Transverse colon (tissue), 4 donors: Measurements from ENCODE around the gene ASB10. TPM values are rescaled to one million over a fixed set of nuclear protein-coding genes. Genes with fewer than 3 reads are reported as not detected.

Source experiments
- DNase-seq: peaks from one replicate; pipeline ENCODE4 v3.0.0-alpha.2; 2019
- H3K27ac ChIP-seq, 4 donors: fragments of 200-600 bp; sonication (generic); 2 replicates each; pipeline ENCODE4 v1.5.1; 2016 to 2018; ENCODE audit warnings: inconsistent platforms in 4 of 4
- H3K27me3 ChIP-seq: fragments of 200-600 bp; sonication (generic); 2 replicates; pipeline ENCODE4 v1.5.1; 2017; ENCODE audit warnings: inconsistent platforms
- H3K36me3 ChIP-seq, 4 donors: fragments of 200-600 bp; sonication (generic); 2 replicates each; pipeline ENCODE4 v1.5.1; 2017 to 2019; ENCODE audit warnings: inconsistent platforms in 4 of 4
- H3K4me1 ChIP-seq, 4 donors: fragments of 200-600 bp; sonication (generic); 2 replicates each; pipeline ENCODE4 v1.5.1; 2017 to 2020; ENCODE audit warnings: inconsistent platforms in 4 of 4
- H3K4me3 ChIP-seq, 4 donors: fragments of 200-600 bp; sonication (generic); 1 replicate in 1 of 4; 2 replicates in 3 of 4; pipeline versions ENCODE4 v1.5.1 to v1.6.1; 2017 to 2019; ENCODE audit warnings: inconsistent platforms in 4 of 4
- H3K9me3 ChIP-seq, 2 donors: fragments of 200-600 bp; sonication (generic); 2 replicates each; pipeline ENCODE4 v1.5.1; 2017 to 2019; ENCODE audit warnings: inconsistent platforms in 2 of 2
- EP300 ChIP-seq: sonication (generic); formaldehyde crosslinking; IDR thresholded peaks from one replicate; pipeline ENCODE4 v1.6.1; 2017; ENCODE audit warnings: antibody characterized with exemption, low read depth
- POLR2A ChIP-seq: fragments of 450-650 bp; IDR thresholded peaks from one replicate; pipeline ENCODE4 v1.6.1; 2016; ENCODE audit warnings: antibody characterized with exemption, mild to moderate bottlenecking, moderate library complexity
- POLR2AphosphoS5 ChIP-seq, 3 donors: sonication (generic); formaldehyde crosslinking; IDR thresholded peaks; one replicate each; pipeline ENCODE4 v1.6.1; 2016; ENCODE audit warnings: antibody characterized with exemption in 3 of 3
- WGBS, 2 donors: methylation state at CpG; one replicate each; pipeline ENCODE4 v1.1.5; 2018; ENCODE audit warnings: low coverage in 1 of 2; 5-methylcytosine and 5-hydroxymethylcytosine counted together
- in situ Hi-C, 4 donors: fragments of 200-750 bp; cut with MboI; loops; one replicate each; pipeline versions ENCODE4 v1.15.0 to v1.15.1; 2017; ENCODE audit warnings: low sequenced_read_pairs in 3 of 4, low pct_ligation_motif_present in 1 of 4, low pct_unique_long_range_greater_than_20kb in 1 of 4
- intact Hi-C: fragments of 100-400 bp; cut with DNase I; formaldehyde crosslinking; loops from one replicate; pipeline ENCODE4 v1.15.1; 2023; ENCODE audit warnings: low total_unique reads
- total RNA-seq, 4 donors: library from RNA; depleted of rRNA; stranded (reverse); fragments of >200 nt; gene quantifications; one replicate each; pipeline ENCODE4 v1.1.0, GENCODE V29; 2016
- TF ChIP-seq, protein P1 (sequence below), 5 experiments: fragments of 200-600 bp in 3 of 5; fragments of 450-650 bp in 2 of 5; sonication (generic) in 3 of 5; IDR thresholded peaks; 1 replicate in 2 of 5; 2 replicates in 3 of 5; pipeline ENCODE4 v1.5.1; 2016 to 2017; ENCODE audit warnings: antibody characterized with exemption in 5 of 5, inconsistent platforms in 3 of 5, mild to moderate bottlenecking in 2 of 5, moderate library complexity in 1 of 5

ASB10 gene
- total RNA-seq, 4 donors from 2014 or later = not detected

DNA sequence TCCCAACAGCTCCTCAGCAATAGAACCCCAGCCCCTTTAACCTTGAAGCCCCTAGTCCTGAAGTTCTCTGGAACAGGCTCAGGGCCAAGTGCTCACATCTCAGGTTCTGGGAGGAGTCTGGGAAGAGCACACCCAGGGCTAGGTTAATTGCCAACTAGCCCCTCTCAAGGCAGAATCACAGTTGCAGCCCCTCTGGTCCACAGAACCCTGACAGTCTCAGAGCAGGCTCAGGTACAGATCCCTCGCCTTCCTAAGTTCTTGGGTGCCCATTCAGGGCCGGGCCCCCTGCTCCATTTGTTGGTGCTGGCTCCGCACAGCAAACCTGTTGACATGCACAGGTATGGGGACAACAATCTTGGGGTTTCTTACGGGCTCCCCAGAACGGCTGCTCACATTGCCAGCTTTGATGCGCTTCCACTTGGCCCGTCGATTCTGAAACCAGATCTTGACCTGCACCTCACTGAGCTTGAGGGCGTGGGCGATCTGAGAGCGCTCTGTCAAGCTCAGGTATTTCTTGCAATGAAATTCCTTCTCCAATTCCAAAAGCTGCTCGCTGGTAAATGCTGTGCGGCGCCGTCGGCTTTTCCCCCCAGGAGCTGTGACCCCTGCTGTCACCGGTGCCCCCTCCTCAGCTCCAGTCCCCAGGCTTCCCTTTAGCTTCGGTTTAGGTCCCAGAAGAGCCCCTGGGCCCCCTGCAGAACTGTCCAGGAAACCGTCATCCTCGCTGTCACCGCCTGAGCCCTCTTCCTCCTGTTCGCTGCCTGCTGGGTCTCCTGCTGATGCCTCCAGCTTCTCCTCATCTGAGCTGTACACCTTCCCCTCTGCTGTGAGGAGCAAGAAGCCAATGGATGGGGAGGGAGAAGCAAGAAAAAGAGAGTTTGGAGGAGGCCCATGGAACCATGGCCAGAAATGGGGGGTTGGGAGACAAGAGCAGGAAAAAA lies 38.5 kb downstream of the ASB10 start:
- no peak overlapping the region for H3K4me3 ChIP-seq
- no peaks in the 10 kb centered on the region for H3K9me3 ChIP-seq
- peaks cover 0 to 8% (median 0%) of the 10 kb centered on the region in 4 donors for H3K4me1 ChIP-seq
- intact Hi-C loops = no loop called here
- 75% methylated on average over 22 of the region's 22 CpGs; no CpG with 5 or more reads in 1 of the 2 donors for WGBS, 2 donors
- peaks cover 0 to 13% (median 0%) of the 10 kb centered on the region in 4 donors for H3K36me3 ChIP-seq
- peaks cover 42% of the 10 kb centered on the region for H3K27me3 ChIP-seq
- in situ Hi-C loops = no loop called here
- H3K27ac ChIP-seq = no peak overlapping the region
- no peak for TF ChIP-seq POLR2AphosphoS5 (IDR thresholded peaks at IDR 0.05)
- TF ChIP-seq, protein P1, sequence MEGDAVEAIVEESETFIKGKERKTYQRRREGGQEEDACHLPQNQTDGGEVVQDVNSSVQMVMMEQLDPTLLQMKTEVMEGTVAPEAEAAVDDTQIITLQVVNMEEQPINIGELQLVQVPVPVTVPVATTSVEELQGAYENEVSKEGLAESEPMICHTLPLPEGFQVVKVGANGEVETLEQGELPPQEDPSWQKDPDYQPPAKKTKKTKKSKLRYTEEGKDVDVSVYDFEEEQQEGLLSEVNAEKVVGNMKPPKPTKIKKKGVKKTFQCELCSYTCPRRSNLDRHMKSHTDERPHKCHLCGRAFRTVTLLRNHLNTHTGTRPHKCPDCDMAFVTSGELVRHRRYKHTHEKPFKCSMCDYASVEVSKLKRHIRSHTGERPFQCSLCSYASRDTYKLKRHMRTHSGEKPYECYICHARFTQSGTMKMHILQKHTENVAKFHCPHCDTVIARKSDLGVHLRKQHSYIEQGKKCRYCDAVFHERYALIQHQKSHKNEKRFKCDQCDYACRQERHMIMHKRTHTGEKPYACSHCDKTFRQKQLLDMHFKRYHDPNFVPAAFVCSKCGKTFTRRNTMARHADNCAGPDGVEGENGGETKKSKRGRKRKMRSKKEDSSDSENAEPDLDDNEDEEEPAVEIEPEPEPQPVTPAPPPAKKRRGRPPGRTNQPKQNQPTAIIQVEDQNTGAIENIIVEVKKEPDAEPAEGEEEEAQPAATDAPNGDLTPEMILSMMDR (IDR thresholded peaks at IDR 0.05) = no peak
- TF ChIP-seq POLR2A = no peak
- no peak for TF ChIP-seq EP300
- peak; percentile 3 for DNase-seq

DNA sequence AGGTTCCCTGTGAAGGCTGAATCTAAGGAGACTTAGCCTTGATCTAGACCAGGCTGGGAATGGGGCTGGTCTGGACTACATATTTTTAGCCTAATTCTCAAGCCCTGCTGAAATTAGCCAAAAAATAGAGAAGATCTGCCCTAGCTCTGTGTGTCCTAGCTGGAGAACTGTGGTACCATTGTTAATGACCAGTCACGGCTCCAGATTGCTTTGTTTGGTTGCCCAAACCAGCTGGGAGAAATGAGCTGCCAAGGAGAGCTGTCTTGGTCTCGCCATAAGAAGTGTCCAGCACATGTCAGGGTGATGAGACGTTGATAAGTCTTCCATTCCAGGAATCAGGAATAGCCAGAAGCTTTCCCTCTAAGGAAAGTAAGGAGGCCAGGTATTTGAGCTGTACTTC lies 40.3 kb downstream of the ASB10 start:
- Histone ChIP-seq H3K9me3 (no peaks in the 10 kb centered on the region), H3K27me3 (peaks cover 24% of the 10 kb centered on the region), H3K4me3 (no peak overlapping the region), H3K36me3 (peaks cover 0 to 13% (median 0%) of the 10 kb centered on the region in 4 donors), H3K27ac (no peak overlapping the region), H3K4me1 (peaks cover 0 to 8% (median 0%) of the 10 kb centered on the region in 4 donors)
- WGBS, 2 donors = 70 to 72% methylated on average over 2 to 3 of the region's 3 CpGs
- intact Hi-C loops (no loop called here), in situ Hi-C loops (no loop called here)
- DNase-seq = no peak
- no peak for TF ChIP-seq POLR2A
- TF ChIP-seq, protein P1 (IDR thresholded peaks at IDR 0.05) = no peak
- TF ChIP-seq POLR2AphosphoS5 (IDR thresholded peaks at IDR 0.05) = no peak

DNA sequence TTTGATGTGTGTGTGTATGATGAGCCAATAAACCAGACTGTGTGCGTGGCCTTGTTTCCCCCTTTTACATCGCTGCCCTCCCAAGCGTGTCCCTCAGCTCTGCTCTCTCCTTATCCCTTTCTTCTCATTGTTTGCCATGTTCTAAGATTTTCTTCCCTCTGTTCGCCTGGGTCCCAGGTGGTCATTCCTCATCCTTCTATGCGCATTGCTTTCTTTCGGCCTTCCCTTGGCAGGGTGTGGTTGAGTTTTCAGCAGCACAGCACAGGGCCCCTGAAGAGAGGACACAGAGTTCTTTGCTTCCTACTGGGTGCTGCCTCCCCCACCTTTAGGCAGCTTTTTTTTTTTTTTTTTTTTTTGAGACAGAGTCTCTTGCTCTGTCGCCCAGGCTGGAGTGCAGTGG lies 42.7 kb downstream of the ASB10 start:
- TF ChIP-seq, protein P1 (IDR thresholded peaks at IDR 0.05) = no peak
- TF ChIP-seq EP300 (no peak), POLR2A (no peak), POLR2AphosphoS5 (IDR thresholded peaks at IDR 0.05) (no peak)
- peaks cover 9% of the 10 kb centered on the region for H3K27me3 ChIP-seq
- peaks cover 0 to 13% (median 0%) of the 10 kb centered on the region in 4 donors for H3K36me3 ChIP-seq
- no peaks in the 10 kb centered on the region for H3K4me1 ChIP-seq
- 94 to 96% methylated on average over 6 to 7 of the region's 7 CpGs for WGBS, 2 donors
- DNase-seq = peak; percentile 3
- H3K9me3 ChIP-seq = no peaks in the 10 kb centered on the region
- intact Hi-C loops = no loop called here
- no peak overlapping the region for H3K4me3 ChIP-seq
- no peak overlapping the region for H3K27ac ChIP-seq
- in situ Hi-C loops = no loop called here

DNA sequence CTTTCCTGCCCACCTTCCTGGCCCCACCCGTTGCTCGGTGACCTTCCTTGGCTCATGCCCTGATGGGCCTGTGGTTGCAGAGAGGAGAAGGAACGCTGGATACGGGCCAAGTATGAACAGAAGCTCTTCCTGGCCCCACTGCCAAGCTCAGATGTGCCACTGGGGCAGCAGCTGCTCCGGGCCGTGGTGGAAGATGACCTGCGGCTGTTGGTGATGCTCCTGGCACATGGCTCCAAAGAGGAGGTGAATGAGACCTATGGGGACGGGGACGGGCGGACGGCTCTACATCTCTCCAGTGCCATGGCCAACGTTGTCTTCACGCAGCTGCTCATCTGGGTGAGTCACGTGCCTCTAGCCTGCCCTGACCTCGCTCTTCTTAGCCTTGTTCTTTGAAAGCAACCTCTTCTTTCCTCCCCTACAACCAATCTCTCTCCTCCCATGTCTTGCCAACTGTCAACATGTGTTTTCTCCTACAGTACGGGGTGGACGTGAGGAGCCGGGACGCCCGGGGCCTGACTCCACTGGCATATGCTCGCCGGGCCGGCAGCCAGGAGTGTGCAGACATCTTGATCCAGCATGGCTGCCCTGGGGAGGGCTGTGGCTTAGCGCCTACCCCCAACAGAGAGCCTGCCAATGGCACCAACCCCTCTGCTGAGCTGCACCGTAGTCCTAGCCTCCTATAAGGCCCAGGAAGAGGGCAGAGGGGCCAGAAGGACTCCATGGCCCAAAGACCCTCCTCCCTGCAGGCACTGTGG lies 43.6 kb downstream of the ASB10 start:
- Histone ChIP-seq H3K4me3 (no peak overlapping the region), H3K4me1 (no peaks in the 10 kb centered on the region), H3K27ac (no peak overlapping the region), H3K36me3 (peaks cover 0 to 13% (median 0%) of the 10 kb centered on the region in 4 donors), H3K9me3 (no peaks in the 10 kb centered on the region), H3K27me3 (no peaks in the 10 kb centered on the region)
- DNase-seq = peak; percentile 4
- 91% methylated on average over 25 of the region's 25 CpGs; no CpG with 5 or more reads in 1 of the 2 donors for WGBS, 2 donors
- intact Hi-C loops (no loop called here), in situ Hi-C loops (no loop called here)
- TF ChIP-seq EP300 (no peak), POLR2AphosphoS5 (IDR thresholded peaks at IDR 0.05) (no peak), POLR2A (no peak)
- TF ChIP-seq, protein P1 (IDR thresholded peaks at IDR 0.05) = no peak
